GM18951 (cell line): ENCODE measurements around the gene ZP2.

ENCODE experiments used
- POLR2A ChIP-seq: IDR thresholded peaks from 4 replicates; pipeline ENCODE4 v1.6.1; 2011; ENCODE audit warnings: mild to moderate bottlenecking; ENCODE audit not compliant: insufficient read length, insufficient read depth; ENCODE audit errors: extremely low read depth
- in situ Hi-C: fragments of 300-500 bp; cut with MboI; formaldehyde crosslinking; loops from one replicate; pipeline ENCODE4 v1.12.0; 2022; ENCODE audit warnings: low sequenced_read_pairs, mixed read lengths, inconsistent platforms; ENCODE audit not compliant: unreplicated experiment

The ZP2 gene

GRCh38 chr16:21203155-21203797, 8.1 kb downstream of the ZP2 start:
- no peak for TF ChIP-seq POLR2A
- in situ Hi-C loops, result no loop called here

GRCh38 chr16:21199607-21200218, 11.7 kb downstream of the ZP2 start:
- in situ Hi-C loops, result loop anchor here (10.0 kb wide), 1 partner anchor 75 kb away; the partner anchor contains the start of gene CRYM
- TF ChIP-seq POLR2A, result no peak

- in situ Hi-C loops, result loop anchor here (10.0 kb wide), 1 partner anchor 77 kb away; the partner anchor contains the start of gene CRYM
- no peak for TF ChIP-seq POLR2A
These were observed 13.8 kb downstream of the ZP2 start for GRCh38 chr16:21197621-21198020.

- no peak for TF ChIP-seq POLR2A
- in situ Hi-C loops, result loop anchor here (10.0 kb wide), 1 partner anchor 78 kb away; the partner anchor contains the start of gene CRYM
These were observed 14.3 kb downstream of the ZP2 start for GRCh38 chr16:21197112-21197511.

- in situ Hi-C loops, result loop anchor here (10.0 kb wide), 1 partner anchor 79 kb away; the partner anchor contains the start of gene CRYM
These were observed 16.0 kb downstream of the ZP2 start for GRCh38 chr16:21195330-21195729.

- in situ Hi-C loops, result loop anchor here (10.0 kb wide), 1 partner anchor 80 kb away; the partner anchor contains the start of gene CRYM
- no peak for TF ChIP-seq POLR2A
These were observed 16.5 kb downstream of the ZP2 start for GRCh38 chr16:21194771-21195301.

- in situ Hi-C loops, result loop anchor here (10.0 kb wide), 1 partner anchor 82 kb away; the partner anchor contains the start of gene CRYM
- no peak for TF ChIP-seq POLR2A
These were observed 18.4 kb downstream of the ZP2 start for GRCh38 chr16:21192991-21193390.

GRCh38 chr16:21190599-21190998, 20.8 kb downstream of the ZP2 start:
- TF ChIP-seq POLR2A, result no peak
- in situ Hi-C loops, result loop anchor here (10.0 kb wide), 1 partner anchor 84 kb away; the partner anchor contains the start of gene CRYM

GRCh38 chr16:21190013-21190412, 21.4 kb downstream of the ZP2 start:
- TF ChIP-seq POLR2A, result no peak
- in situ Hi-C loops, result loop anchor here (10.0 kb wide), 1 partner anchor 85 kb away; the partner anchor contains the start of gene CRYM

GRCh38 chr16:21189311-21189710, 22.1 kb downstream of the ZP2 start:
- in situ Hi-C loops, result loop anchor here (10.0 kb wide), 1 partner anchor 385 kb away; no protein-coding TSS in a partner anchor
- no peak for TF ChIP-seq POLR2A

GRCh38 chr16:21186326-21186691, 25.1 kb downstream of the ZP2 start:
- TF ChIP-seq POLR2A, result no peak

GRCh38 chr16:21185659-21186325, 25.6 kb downstream of the ZP2 start:
- in situ Hi-C loops, result loop anchor here (10.0 kb wide), 1 partner anchor 389 kb away; no protein-coding TSS in a partner anchor
- no peak for TF ChIP-seq POLR2A

More at GRCh38 chr16:21186326-21186691, 25.1 kb downstream of the ZP2 start:
- in situ Hi-C loops, result loop anchor here (10.0 kb wide), 1 partner anchor 388 kb away; no protein-coding TSS in a partner anchor

- TF ChIP-seq POLR2A, result no peak
These were observed 26.5 kb downstream of the ZP2 start for GRCh38 chr16:21184834-21185233.

More at GRCh38 chr16:21184834-21185233, 26.5 kb downstream of the ZP2 start:
- in situ Hi-C loops, result loop anchor here (10.0 kb wide), 1 partner anchor 390 kb away; no protein-coding TSS in a partner anchor
